SKM-1 (cell line): Measurements from ENCODE around the gene NT5C1A.

ENCODE experiments used
- DNase-seq: peaks from one replicate; lab custom pipeline; 2025; ENCODE audit not compliant: unreplicated experiment; lab: John Stamatoyannopoulos, UW

Gene NT5C1A

GRCh38 chr1:39671793-39672550, at the start of gene NT5C1A:
Gene NT5C1A (minus strand): TSS chr1:39672107. CDS start chr1:39672038, 69 bp downstream.
- DNase-seq: no peak

GRCh38 chr1:39721664-39722063, 49.8 kb upstream of the NT5C1A start:
- no peak for DNase-seq

- DNase-seq: peak; percentile 64
Measured at GRCh38 chr1:39720094-39720999, 48.4 kb upstream of the NT5C1A start.

GRCh38 chr1:39717809-39718208, 45.9 kb upstream of the NT5C1A start:
- no peak for DNase-seq

GRCh38 chr1:39713557-39713956, 41.6 kb upstream of the NT5C1A start:
- DNase-seq: no peak

GRCh38 chr1:39711966-39712340, 40.0 kb upstream of the NT5C1A start:
- DNase-seq: no peak

- DNase-seq: no peak
Measured at GRCh38 chr1:39711104-39711965, 39.4 kb upstream of the NT5C1A start.

GRCh38 chr1:39707506-39707905, 35.6 kb upstream of the NT5C1A start:
- DNase-seq: no peak

- DNase-seq: no peak
Measured at GRCh38 chr1:39704757-39705156, 32.9 kb upstream of the NT5C1A start.

GRCh38 chr1:39701049-39701439, 29.1 kb upstream of the NT5C1A start:
- no peak for DNase-seq

- DNase-seq: no peak
Measured at GRCh38 chr1:39700348-39700747, 28.4 kb upstream of the NT5C1A start.

GRCh38 chr1:39699419-39699818, 27.5 kb upstream of the NT5C1A start:
- DNase-seq: no peak

- DNase-seq: no peak
Measured at GRCh38 chr1:39698568-39698967, 26.7 kb upstream of the NT5C1A start.

GRCh38 chr1:39696448-39696847, 24.5 kb upstream of the NT5C1A start:
- no peak for DNase-seq

GRCh38 chr1:39695016-39695415, 23.1 kb upstream of the NT5C1A start:
- DNase-seq: no peak

GRCh38 chr1:39694026-39694425, 22.1 kb upstream of the NT5C1A start:
- DNase-seq: no peak

- no peak for DNase-seq
Measured at GRCh38 chr1:39692152-39693074, 20.5 kb upstream of the NT5C1A start.

GRCh38 chr1:39691383-39692151, 19.7 kb upstream of the NT5C1A start, which contains the start of gene HPCAL4:
Gene HPCAL4 (minus strand): TSS chr1:39691433. CDS start chr1:39684603, 6,830 bp downstream.
- DNase-seq: no peak

- no peak for DNase-seq
Measured at GRCh38 chr1:39690794-39691382, 19.0 kb upstream of the NT5C1A start.
